CD14-positive monocyte (primary cell): Measurements from ENCODE around the gene ME3. TPM values are rescaled to one million over a fixed set of nuclear protein-coding genes. Genes with fewer than 3 reads are reported as not detected.

Experiments
- DNase-seq, 3 donors: peaks; one replicate each; pipeline ENCODE4 v3.0.0-alpha.2; 2011 to 2022
- H2AFZ ChIP-seq: 2 replicates; pipeline ENCODE4 v1.6.0; 2012; ENCODE audit warnings: mild to moderate bottlenecking, low read depth, low read length, inconsistent platforms; ENCODE audit not compliant: insufficient read depth, poor library complexity, severe bottlenecking
- H3K27ac ChIP-seq, 2 donors: 1 replicate in 1 of 2; 2 replicates in 1 of 2; pipeline ENCODE4 v1.5.1; 2012 to 2013; ENCODE audit warnings: low read length in 2 of 2, control low read depth in 1 of 2, inconsistent platforms in 1 of 2, low read depth in 1 of 2, mild to moderate bottlenecking in 1 of 2
- H3K27me3 ChIP-seq, 2 donors: one replicate each; pipeline versions ENCODE4 v1.6.0 to v1.6.1; 2011 to 2013; ENCODE audit warnings: low read length in 2 of 2; ENCODE audit not compliant: control insufficient read depth in 2 of 2, insufficient read depth in 2 of 2
- H3K36me3 ChIP-seq, 2 donors: replicated peaks in 1 of 2; 1 replicate in 1 of 2; 2 replicates in 1 of 2; pipeline versions ENCODE4 v1.5.1 to v1.6.1; 2012 to 2013; ENCODE audit warnings: low read length in 2 of 2, control low read depth in 1 of 2, inconsistent platforms in 1 of 2, mild to moderate bottlenecking in 1 of 2; ENCODE audit not compliant: insufficient read depth in 2 of 2, control insufficient read depth in 1 of 2
- H3K4me1 ChIP-seq, 2 donors: 1 replicate in 1 of 2; 2 replicates in 1 of 2; pipeline versions ENCODE4 v1.5.1 to v1.6.1; 2012 to 2013; ENCODE audit warnings: low read length in 2 of 2, control low read depth in 1 of 2, inconsistent platforms in 1 of 2, mild to moderate bottlenecking in 1 of 2, moderate library complexity in 1 of 2; ENCODE audit not compliant: insufficient read depth in 2 of 2, control insufficient read depth in 1 of 2
- H3K4me2 ChIP-seq: replicated peaks from 2 replicates; pipeline ENCODE3; 2012; ENCODE audit warnings: low read length, moderate library complexity, mild to moderate bottlenecking; ENCODE audit not compliant: poor library complexity, severe bottlenecking; ENCODE audit errors: extremely low read depth
- H3K4me3 ChIP-seq, 3 experiments: fragments of 200-600 bp in 1 of 3; sonication (generic) in 1 of 3; replicated peaks in 1 of 3; 1 replicate in 2 of 3; 2 replicates in 1 of 3; pipeline ENCODE4 v1.5.1; 2011 to 2013; ENCODE audit warnings: low read length in 3 of 3, mild to moderate bottlenecking in 3 of 3, control low read depth in 2 of 3, low read depth in 2 of 3, inconsistent platforms in 1 of 3, moderate library complexity in 1 of 3
- H3K79me2 ChIP-seq: 2 replicates; pipeline ENCODE4 v1.6.0; 2012; ENCODE audit warnings: mild to moderate bottlenecking, control low read depth, inconsistent platforms, low read length, moderate library complexity; ENCODE audit not compliant: insufficient read depth
- H3K9ac ChIP-seq: 2 replicates; pipeline ENCODE4 v1.6.0; 2017; ENCODE audit warnings: low read length, mild to moderate bottlenecking; ENCODE audit not compliant: insufficient read depth, poor library complexity, severe bottlenecking
- H3K9me3 ChIP-seq, 2 donors: replicated peaks in 1 of 2; 1 replicate in 1 of 2; 2 replicates in 1 of 2; pipeline versions ENCODE4 v1.5.1 to v1.6.1; 2012 to 2013; ENCODE audit warnings: low read length in 2 of 2, control low read depth in 1 of 2; ENCODE audit not compliant: control insufficient read depth in 1 of 2, insufficient read depth in 1 of 2
- H4K20me1 ChIP-seq: 2 replicates; pipeline ENCODE4 v1.6.0; 2012; ENCODE audit warnings: mild to moderate bottlenecking, low read length, control low read depth, moderate library complexity; ENCODE audit not compliant: insufficient read depth
- H3K27ac Mint-ChIP-seq, 7 donors: one replicate each; pipeline ENCODE4 v1.8.0; 2020; ENCODE audit warnings: mild to moderate bottlenecking in 7 of 7, mixed read lengths in 7 of 7, moderate library complexity in 6 of 7, inconsistent platforms in 2 of 7
- H3K27me3 Mint-ChIP-seq, 3 donors: one replicate each; pipeline ENCODE4 v1.8.0; 2021 to 2022; ENCODE audit warnings: low read depth in 3 of 3, mild to moderate bottlenecking in 3 of 3, mixed read lengths in 3 of 3, moderate library complexity in 3 of 3, inconsistent platforms in 1 of 3
- H3K36me3 Mint-ChIP-seq, 2 donors: one replicate each; pipeline ENCODE4 v1.8.0; 2020; ENCODE audit warnings: mixed read lengths in 2 of 2, inconsistent platforms in 1 of 2, mild to moderate bottlenecking in 1 of 2
- H3K4me1 Mint-ChIP-seq: one replicate; pipeline ENCODE4 v1.8.0; 2020; ENCODE audit warnings: mild to moderate bottlenecking, mixed read lengths
- H3K4me3 Mint-ChIP-seq, 2 donors: one replicate each; pipeline ENCODE4 v1.8.0; 2020; ENCODE audit warnings: mild to moderate bottlenecking in 2 of 2, mixed read lengths in 2 of 2, moderate library complexity in 1 of 2
- H3K9me3 Mint-ChIP-seq, 7 donors: one replicate each; pipeline ENCODE4 v1.8.0; 2020 to 2022; ENCODE audit warnings: mixed read lengths in 7 of 7, mild to moderate bottlenecking in 6 of 7, moderate library complexity in 6 of 7, inconsistent platforms in 2 of 7
- CTCF ChIP-seq: fragments of 200-600 bp; IDR thresholded peaks from one replicate; pipeline ENCODE4 v1.8.0; 2022; ENCODE audit warnings: antibody characterized with exemption, mild to moderate bottlenecking
- WGBS: methylation state at CpG from one replicate; pipeline ENCODE4 v1.1.5; 2013; ENCODE audit warnings: missing lambda C conversion rate; ENCODE audit not compliant: insufficient coverage; 5-methylcytosine and 5-hydroxymethylcytosine counted together
- intact Hi-C, 2 donors: fragments of 100-400 bp; cut with micrococcal nuclease; formaldehyde crosslinking; loops; one replicate each; pipeline versions ENCODE4 v1.15.0 to v1.15.1; 2023
- polyA plus RNA-seq, 3 donors: library from polyadenylated mRNA; depleted of rRNA in 1 of 3; unstranded in 2 of 3; stranded (reverse) in 1 of 3; fragments of 300-500 nt in 2 of 3; fragments of >200 nt in 1 of 3; fragmentation: Illumina TruSeq in 2 of 3; gene quantifications; 1 replicate in 2 of 3; 2 replicates in 1 of 3; pipeline ENCODE4 v1.2.3, GENCODE V29; 2012 to 2021

ME3 gene
- polyA plus RNA-seq, 3 donors, result 0.31 to 3.0 (median 0.42) TPM

- DNase-seq, result no peak
- H3K4me1 Mint-ChIP-seq, result no peaks in the 10 kb centered on the region
- peaks cover 0 to 1% (median 0%) of the 10 kb centered on the region in 3 donors for H3K27me3 Mint-ChIP-seq
- Histone ChIP-seq H3K27ac (no peak overlapping the region), H2AFZ (no peak overlapping the region), H3K9me3 (no peaks in the 10 kb centered on the region), H3K36me3 (no peaks in the 10 kb centered on the region), H3K9ac (no peak overlapping the region), H3K27me3 (no peaks in the 10 kb centered on the region), H3K4me2 (no peak overlapping the region), H3K79me2 (no peaks in the 10 kb centered on the region), H3K4me3 (no peak overlapping the region), H4K20me1 (no peaks in the 10 kb centered on the region), H3K4me1 (no peaks in the 10 kb centered on the region)
- no peak for TF ChIP-seq CTCF
- intact Hi-C loops, result no loop called here
- H3K4me3 Mint-ChIP-seq, result no peak overlapping the region
- H3K27ac Mint-ChIP-seq, result peak overlapping the region in 1 of 7 donors; percentile 20
- whole genome bisulfite sequencing, result 100% methylated on average over 1 of the region's 4 CpGs
- no peaks in the 10 kb centered on the region for H3K36me3 Mint-ChIP-seq
- H3K9me3 Mint-ChIP-seq, result no peaks in the 10 kb centered on the region
Measured at GRCh38 chr11:86491027-86491426, 181.4 kb downstream of the ME3 start.

GRCh38 chr11:86490582-86490981 lies 181.8 kb downstream of the ME3 start:
- Histone ChIP-seq H3K79me2 (no peaks in the 10 kb centered on the region), H3K9ac (no peak overlapping the region), H2AFZ (no peak overlapping the region), H3K9me3 (no peaks in the 10 kb centered on the region), H3K4me2 (no peak overlapping the region), H3K4me1 (no peaks in the 10 kb centered on the region), H4K20me1 (no peaks in the 10 kb centered on the region), H3K27ac (no peak overlapping the region), H3K4me3 (no peak overlapping the region), H3K36me3 (no peaks in the 10 kb centered on the region), H3K27me3 (no peaks in the 10 kb centered on the region)
- Mint-ChIP-seq H3K27me3 (peaks cover 0 to 1% (median 0%) of the 10 kb centered on the region in 3 donors), H3K36me3 (no peaks in the 10 kb centered on the region), H3K4me3 (no peak overlapping the region), H3K27ac (no peak overlapping the region), H3K4me1 (no peaks in the 10 kb centered on the region), H3K9me3 (no peaks in the 10 kb centered on the region)
- TF ChIP-seq CTCF, result no peak
- no peak for DNase-seq
- intact Hi-C loops, result no loop called here
